Astrocyte (in vitro differentiated cells and primary cell): ENCODE results near the gene PAPPA2. TPM values are rescaled to one million over a fixed set of nuclear protein-coding genes. Genes with fewer than 3 reads are reported as not detected.
A peak's percentile ranks its signal among the peaks of the same experiment; 100 is the strongest.

Experiments
- DNase-seq: peaks from one replicate; pipeline ENCODE4 v3.0.0-alpha.2; 2010; ENCODE audit warnings: low read depth
- FAIRE-seq: peaks from 2 replicates; lab custom pipeline; 2011; peaks lifted over from hg19 to GRCh38; lab: Jason Lieb, UNC
- H2AFZ ChIP-seq: 2 replicates; pipeline ENCODE4 v1.6.0; 2012; ENCODE audit warnings: low read depth, low read length, inconsistent platforms
- H3K27ac ChIP-seq: 2 replicates; pipeline ENCODE4 v1.5.1; 2011; ENCODE audit warnings: low read depth, low read length, inconsistent platforms
- H3K27me3 ChIP-seq: 2 replicates; pipeline ENCODE4 v1.6.0; 2011; ENCODE audit warnings: low read length, inconsistent platforms; ENCODE audit not compliant: insufficient read depth
- H3K36me3 ChIP-seq: 2 replicates; pipeline ENCODE4 v1.5.1; 2011; ENCODE audit warnings: low read length, inconsistent platforms; ENCODE audit not compliant: insufficient read depth
- H3K4me1 ChIP-seq: 2 replicates; pipeline ENCODE4 v1.5.1; 2011; ENCODE audit warnings: low read length, inconsistent platforms; ENCODE audit not compliant: insufficient read depth
- H3K4me2 ChIP-seq: 2 replicates; pipeline ENCODE4 v1.6.0; 2012; ENCODE audit warnings: low read length, inconsistent platforms
- H3K4me3 ChIP-seq: 2 replicates; pipeline ENCODE4 v1.5.1; 2011; ENCODE audit warnings: low read depth, mild to moderate bottlenecking, low read length, inconsistent platforms; ENCODE audit not compliant: insufficient read depth
- H3K79me2 ChIP-seq: 2 replicates; pipeline ENCODE4 v1.6.0; 2012; ENCODE audit warnings: mild to moderate bottlenecking, low read length, inconsistent platforms; ENCODE audit not compliant: insufficient read depth
- H3K9ac ChIP-seq: 2 replicates; pipeline ENCODE4 v1.6.0; 2012; ENCODE audit warnings: mild to moderate bottlenecking, low read length, inconsistent platforms
- H3K9me3 ChIP-seq: 2 replicates; pipeline ENCODE4 v1.5.1; 2012; ENCODE audit warnings: low read depth, mild to moderate bottlenecking, low read length, inconsistent platforms; ENCODE audit not compliant: insufficient read depth
- H4K20me1 ChIP-seq: 2 replicates; pipeline ENCODE4 v1.6.0; 2012; ENCODE audit warnings: low read length, inconsistent platforms; ENCODE audit not compliant: insufficient read depth
- H3K27ac Mint-ChIP-seq: one replicate; pipeline ENCODE4 v1.8.0; 2021; ENCODE audit warnings: mild to moderate bottlenecking, mixed read lengths; ENCODE audit not compliant: unreplicated experiment
- H3K27me3 Mint-ChIP-seq: one replicate; pipeline ENCODE4 v1.8.0; 2021; ENCODE audit warnings: low read depth, mixed read lengths; ENCODE audit not compliant: unreplicated experiment
- H3K36me3 Mint-ChIP-seq: one replicate; pipeline ENCODE4 v1.8.0; 2021; ENCODE audit warnings: low read depth, mixed read lengths; ENCODE audit not compliant: unreplicated experiment
- H3K4me1 Mint-ChIP-seq: one replicate; pipeline ENCODE4 v1.8.0; 2021; ENCODE audit warnings: low read depth, mixed read lengths; ENCODE audit not compliant: unreplicated experiment
- H3K4me3 Mint-ChIP-seq: one replicate; pipeline ENCODE4 v1.8.0; 2021; ENCODE audit warnings: mild to moderate bottlenecking, moderate library complexity, mixed read lengths; ENCODE audit not compliant: unreplicated experiment
- H3K9me3 Mint-ChIP-seq: one replicate; pipeline ENCODE4 v1.8.0; 2021; ENCODE audit warnings: mild to moderate bottlenecking, mixed read lengths; ENCODE audit not compliant: unreplicated experiment
- EZH2 ChIP-seq: IDR thresholded peaks from 2 replicates; pipeline ENCODE4 v1.6.1; 2012; ENCODE audit warnings: mild to moderate bottlenecking, low read length, inconsistent platforms; ENCODE audit not compliant: insufficient read depth
- total RNA-seq: library from RNA; stranded (reverse); gene quantifications from 2 replicates; pipeline ENCODE4 v1.2.1, GENCODE V29; 2021
- TF ChIP-seq, protein P1 (sequence below): IDR thresholded peaks from 2 replicates; pipeline ENCODE4 v1.5.1; 2011; ENCODE audit warnings: low read depth, mild to moderate bottlenecking, inconsistent platforms, low read length, moderate library complexity; ENCODE audit not compliant: insufficient read depth

Gene PAPPA2
- total RNA-seq, 1 donor from 2014 or later = 19.0 TPM

DNA sequence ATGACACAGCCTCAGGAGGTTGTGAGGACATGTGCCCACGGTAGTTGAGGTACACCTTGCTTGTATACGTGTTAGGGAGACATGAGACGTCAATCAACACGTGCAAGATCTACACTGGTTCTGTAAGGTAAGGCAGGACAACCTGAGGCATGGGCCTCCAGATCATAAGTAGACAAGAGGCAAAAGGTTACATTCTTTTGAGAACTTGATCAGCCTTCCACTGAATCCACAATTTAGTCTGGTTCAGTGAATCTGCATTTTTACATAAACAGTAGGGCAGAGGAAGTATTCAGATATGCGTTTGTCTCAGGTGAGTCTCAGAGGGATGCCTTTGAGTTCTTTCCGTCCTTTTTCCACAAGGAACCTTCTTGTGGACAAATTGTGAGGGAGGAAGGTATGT lies 352.6 kb downstream of the PAPPA2 start:
- H3K4me3 Mint-ChIP-seq = no peak overlapping the region
- no peaks in the 10 kb centered on the region for H3K27me3 Mint-ChIP-seq
- peaks cover 11% of the 10 kb centered on the region for H3K4me1 Mint-ChIP-seq
- FAIRE-seq (no peak), DNase-seq (no peak)
- no peak overlapping the region for H3K27ac Mint-ChIP-seq
- no peak overlapping the region for H3K27ac ChIP-seq
- no peak overlapping the region for H2AFZ ChIP-seq
- no peaks in the 10 kb centered on the region for H3K9me3 Mint-ChIP-seq
- H3K79me2 ChIP-seq = no peaks in the 10 kb centered on the region
- no peaks in the 10 kb centered on the region for H3K4me1 ChIP-seq
- H3K9ac ChIP-seq = no peak overlapping the region
- no peak overlapping the region for H3K4me2 ChIP-seq
- H3K4me3 ChIP-seq = no peak overlapping the region
- H4K20me1 ChIP-seq = no peaks in the 10 kb centered on the region
- H3K9me3 ChIP-seq = no peaks in the 10 kb centered on the region
- no peaks in the 10 kb centered on the region for H3K27me3 ChIP-seq
- H3K36me3 ChIP-seq = no peaks in the 10 kb centered on the region
- TF ChIP-seq EZH2 = no peak
- TF ChIP-seq, protein P1, sequence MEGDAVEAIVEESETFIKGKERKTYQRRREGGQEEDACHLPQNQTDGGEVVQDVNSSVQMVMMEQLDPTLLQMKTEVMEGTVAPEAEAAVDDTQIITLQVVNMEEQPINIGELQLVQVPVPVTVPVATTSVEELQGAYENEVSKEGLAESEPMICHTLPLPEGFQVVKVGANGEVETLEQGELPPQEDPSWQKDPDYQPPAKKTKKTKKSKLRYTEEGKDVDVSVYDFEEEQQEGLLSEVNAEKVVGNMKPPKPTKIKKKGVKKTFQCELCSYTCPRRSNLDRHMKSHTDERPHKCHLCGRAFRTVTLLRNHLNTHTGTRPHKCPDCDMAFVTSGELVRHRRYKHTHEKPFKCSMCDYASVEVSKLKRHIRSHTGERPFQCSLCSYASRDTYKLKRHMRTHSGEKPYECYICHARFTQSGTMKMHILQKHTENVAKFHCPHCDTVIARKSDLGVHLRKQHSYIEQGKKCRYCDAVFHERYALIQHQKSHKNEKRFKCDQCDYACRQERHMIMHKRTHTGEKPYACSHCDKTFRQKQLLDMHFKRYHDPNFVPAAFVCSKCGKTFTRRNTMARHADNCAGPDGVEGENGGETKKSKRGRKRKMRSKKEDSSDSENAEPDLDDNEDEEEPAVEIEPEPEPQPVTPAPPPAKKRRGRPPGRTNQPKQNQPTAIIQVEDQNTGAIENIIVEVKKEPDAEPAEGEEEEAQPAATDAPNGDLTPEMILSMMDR = no peak
- H3K36me3 Mint-ChIP-seq = no peaks in the 10 kb centered on the region

DNA sequence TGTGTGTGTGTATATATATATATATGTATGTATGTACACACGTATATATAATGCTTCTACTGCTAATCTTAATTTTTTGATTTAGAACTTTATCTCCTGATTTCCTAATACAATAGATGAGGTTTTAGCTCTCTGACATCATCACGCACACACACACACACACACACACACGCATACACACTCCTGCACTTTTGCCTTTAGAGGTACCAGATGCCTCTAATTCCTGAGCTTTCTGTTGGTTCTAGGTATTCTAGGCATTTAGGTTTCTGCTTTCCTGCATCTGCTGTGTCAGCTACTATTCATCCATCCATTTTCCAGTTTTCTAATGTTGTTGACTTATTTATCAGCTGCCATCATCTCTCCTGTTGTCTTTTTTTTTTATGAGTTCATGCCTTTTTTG lies 353.3 kb downstream of the PAPPA2 start:
- no peaks in the 10 kb centered on the region for H3K9me3 ChIP-seq
- Mint-ChIP-seq H3K4me1 (peaks cover 17% of the 10 kb centered on the region), H3K27me3 (no peaks in the 10 kb centered on the region), H3K9me3 (no peaks in the 10 kb centered on the region), H3K27ac (no peak overlapping the region), H3K36me3 (no peaks in the 10 kb centered on the region), H3K4me3 (no peak overlapping the region)
- no peaks in the 10 kb centered on the region for H3K4me1 ChIP-seq
- no peak overlapping the region for H2AFZ ChIP-seq
- no peak overlapping the region for H3K4me2 ChIP-seq
- no peak overlapping the region for H3K27ac ChIP-seq
- DNase-seq (no peak), FAIRE-seq (no peak)
- no peaks in the 10 kb centered on the region for H3K79me2 ChIP-seq
- no peak for TF ChIP-seq EZH2
- TF ChIP-seq, protein P1 = no peak
- H3K36me3 ChIP-seq = no peaks in the 10 kb centered on the region
- H3K4me3 ChIP-seq = no peak overlapping the region
- H3K9ac ChIP-seq = no peak overlapping the region
- H3K27me3 ChIP-seq = no peaks in the 10 kb centered on the region
- no peaks in the 10 kb centered on the region for H4K20me1 ChIP-seq

DNA sequence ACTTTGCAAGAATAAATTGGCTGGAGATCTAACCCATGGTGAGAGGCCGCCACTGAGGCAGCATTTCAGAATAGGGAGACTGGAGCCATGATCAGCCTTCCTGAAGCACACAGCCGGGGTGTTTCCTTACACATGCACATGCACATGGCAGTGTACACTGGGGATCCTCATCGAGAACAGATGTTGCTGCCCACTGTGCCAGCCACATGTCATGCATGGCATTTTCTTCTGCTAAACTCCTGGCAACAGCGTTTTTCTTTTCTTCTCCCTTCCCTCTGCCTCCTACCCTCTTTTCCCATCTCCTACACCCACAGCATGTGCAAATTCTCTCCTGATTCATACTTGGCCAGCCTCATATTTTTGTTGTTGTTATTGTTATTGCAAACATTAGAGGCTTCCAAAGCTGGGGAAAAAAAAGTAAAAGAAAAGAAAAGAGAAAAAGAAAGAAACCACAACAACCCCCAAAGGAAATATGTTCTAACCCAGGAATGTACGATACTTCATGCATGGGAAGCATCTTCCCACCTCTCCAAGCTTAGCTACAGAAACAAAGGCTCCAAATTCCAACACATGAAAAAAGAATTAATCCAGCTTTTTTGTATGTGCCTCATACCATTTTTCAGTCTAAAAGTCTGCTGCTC lies 357.5 kb downstream of the PAPPA2 start:
- no peak for TF ChIP-seq EZH2
- TF ChIP-seq, protein P1 = no peak
- no peaks in the 10 kb centered on the region for H3K9me3 Mint-ChIP-seq

More for the DNA sequence above, 357.5 kb downstream of the PAPPA2 start:
- Mint-ChIP-seq H3K27me3 (no peaks in the 10 kb centered on the region), H3K27ac (peak overlapping the region; percentile 34), H3K4me3 (no peak overlapping the region), H3K4me1 (peaks cover 12% of the 10 kb centered on the region), H3K36me3 (no peaks in the 10 kb centered on the region)
- no peaks in the 10 kb centered on the region for H3K9me3 ChIP-seq
- DNase-seq = no peak
- H3K4me2 ChIP-seq = no peak overlapping the region
- H3K27me3 ChIP-seq = no peaks in the 10 kb centered on the region
- H2AFZ ChIP-seq = no peak overlapping the region
- H4K20me1 ChIP-seq = no peaks in the 10 kb centered on the region
- no peak overlapping the region for H3K9ac ChIP-seq
- H3K4me1 ChIP-seq = no peaks in the 10 kb centered on the region
- no peak overlapping the region for H3K4me3 ChIP-seq
- H3K79me2 ChIP-seq = no peaks in the 10 kb centered on the region
- no peaks in the 10 kb centered on the region for H3K36me3 ChIP-seq
- H3K27ac ChIP-seq = no peak overlapping the region
- no peak for FAIRE-seq
